ENCODE results near the gene FAT2. TPM values are rescaled to one million over a fixed set of nuclear protein-coding genes. Genes with fewer than 3 reads are reported as not detected.

Gene FAT2
- total and polyA plus RNA-seq, 2 donors (not counting 1 experiment from before 2014, with no cell fraction given), result not detected

DNA sequence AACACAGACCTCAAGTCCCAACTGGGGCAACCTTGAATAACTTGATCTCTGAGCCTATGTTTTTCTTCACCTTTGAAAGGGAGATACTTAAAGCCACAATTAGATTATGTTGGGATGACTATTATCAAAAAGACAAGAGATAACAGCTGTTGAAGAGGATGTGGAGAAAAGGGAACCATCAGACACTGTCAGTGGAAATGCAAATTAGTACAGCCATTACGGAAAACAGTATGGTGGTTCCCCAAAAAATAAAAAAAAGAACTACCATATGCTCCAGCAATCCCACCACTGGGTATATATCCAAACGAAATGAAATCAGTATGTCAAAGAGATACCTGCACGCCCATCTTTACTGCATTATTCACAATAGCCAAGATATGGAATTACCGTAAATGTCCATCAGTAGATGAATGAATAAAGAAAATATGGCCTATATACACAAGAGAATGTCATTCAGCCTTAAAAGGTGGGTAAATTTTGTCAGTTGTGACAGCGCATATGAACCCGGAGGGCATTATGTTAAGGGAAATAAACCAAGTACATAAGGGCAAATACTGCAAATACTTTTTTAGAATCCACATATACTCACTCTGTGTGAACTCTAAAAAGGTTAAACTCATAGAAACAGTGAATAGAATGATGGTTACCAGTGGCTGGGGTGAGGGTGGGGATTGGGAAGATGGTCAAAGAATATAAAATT lies 12.7 kb downstream of the FAT2 start:
- Mint-ChIP-seq H3K4me1 (peaks cover 21% of the 10 kb centered on the region), H3K4me3 (peak overlapping the region; percentile 67), H3K27me3 (no peaks in the 10 kb centered on the region), H3K27ac (peak overlapping the region; percentile 88), H3K9me3 (ENCODE audit: insufficient read depth) (no peaks in the 10 kb centered on the region)
- DNase-seq (peak; percentile 63), ATAC-seq (ENCODE audit: low read depth) (peak; percentile 66)
- H3K4me3 ChIP-seq (ENCODE audit: control extremely low read depth in 1 of 5, extremely low read depth in 1 of 5, insufficient read depth in 1 of 5, low read depth in 2 of 5, low read length in 4 of 5), result peak overlapping the region in 2 of 5 experiments; percentile 24 to 45
- ChIA-PET POLR2A (interaction anchor here (0.6 to 1.3 kb wide), 2 partner anchors 21 to 193 kb away, joined by 3 to 4 read pairs; partner anchors contain the start of gene G3BP1), CTCF (no interaction called here)
- H4K20me1 ChIP-seq (ENCODE audit: control insufficient read depth, insufficient read depth, low read length, poor library complexity, severe bottlenecking), result no peaks in the 10 kb centered on the region
- peak overlapping the region; percentile 48 for H3K9ac ChIP-seq (ENCODE audit: low read length)
- peaks cover 0 to 2% (median 0%) of the 10 kb centered on the region in 3 donors for H3K9me3 ChIP-seq (ENCODE audit: control extremely low read depth in 1 of 3, control insufficient read depth in 2 of 3, insufficient read depth in 1 of 3, low read length in 2 of 3)
- H3K27me3 ChIP-seq (replicated peaks in 1 of 4; ENCODE audit: control extremely low read depth in 1 of 4, control insufficient read depth in 3 of 4, insufficient read depth in 4 of 4, low read length in 3 of 4), result no peaks in the 10 kb centered on the region
- H3K79me2 ChIP-seq (ENCODE audit: control insufficient read depth, insufficient read depth, low read length), result no peaks in the 10 kb centered on the region
- no peak for TF ChIP-seq EZH2 (IDR thresholded peaks at IDR 0.05; ENCODE audit: borderline replicate concordance, insufficient read depth, low read depth, low read length, poor library complexity, severe bottlenecking)
- TF ChIP-seq, protein P1, sequence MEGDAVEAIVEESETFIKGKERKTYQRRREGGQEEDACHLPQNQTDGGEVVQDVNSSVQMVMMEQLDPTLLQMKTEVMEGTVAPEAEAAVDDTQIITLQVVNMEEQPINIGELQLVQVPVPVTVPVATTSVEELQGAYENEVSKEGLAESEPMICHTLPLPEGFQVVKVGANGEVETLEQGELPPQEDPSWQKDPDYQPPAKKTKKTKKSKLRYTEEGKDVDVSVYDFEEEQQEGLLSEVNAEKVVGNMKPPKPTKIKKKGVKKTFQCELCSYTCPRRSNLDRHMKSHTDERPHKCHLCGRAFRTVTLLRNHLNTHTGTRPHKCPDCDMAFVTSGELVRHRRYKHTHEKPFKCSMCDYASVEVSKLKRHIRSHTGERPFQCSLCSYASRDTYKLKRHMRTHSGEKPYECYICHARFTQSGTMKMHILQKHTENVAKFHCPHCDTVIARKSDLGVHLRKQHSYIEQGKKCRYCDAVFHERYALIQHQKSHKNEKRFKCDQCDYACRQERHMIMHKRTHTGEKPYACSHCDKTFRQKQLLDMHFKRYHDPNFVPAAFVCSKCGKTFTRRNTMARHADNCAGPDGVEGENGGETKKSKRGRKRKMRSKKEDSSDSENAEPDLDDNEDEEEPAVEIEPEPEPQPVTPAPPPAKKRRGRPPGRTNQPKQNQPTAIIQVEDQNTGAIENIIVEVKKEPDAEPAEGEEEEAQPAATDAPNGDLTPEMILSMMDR (IDR thresholded peaks at IDR 0.05), result no peak
- H2AFZ ChIP-seq (ENCODE audit: insufficient read depth, low read depth, low read length, poor library complexity, severe bottlenecking), result peak overlapping the region; percentile 70
- H3K4me1 ChIP-seq (ENCODE audit: control insufficient read depth in 2 of 2, insufficient read depth in 2 of 2, low read length in 2 of 2), result peaks cover 24 to 27% of the 10 kb centered on the region in 2 donors
- no peaks in the 10 kb centered on the region for H3K36me3 ChIP-seq (replicated peaks in 1 of 2; ENCODE audit: control extremely low read depth in 1 of 2, control insufficient read depth in 1 of 2, extremely low read depth in 1 of 2, insufficient read depth in 2 of 2, low read length in 1 of 2)
- peak overlapping the region; percentile 74 for H3K4me2 ChIP-seq (replicated peaks; ENCODE audit: low read depth, low read length, poor library complexity, severe bottlenecking)
- H3K27ac ChIP-seq (ENCODE audit: low read length in 2 of 2), result peak overlapping the region; percentile 74 to 86
- WGBS (ENCODE audit: insufficient coverage), result no CpG with 5 or more reads among the region's 6 CpGs
- intact Hi-C loops (cut with micrococcal nuclease), result no loop called here

DNA sequence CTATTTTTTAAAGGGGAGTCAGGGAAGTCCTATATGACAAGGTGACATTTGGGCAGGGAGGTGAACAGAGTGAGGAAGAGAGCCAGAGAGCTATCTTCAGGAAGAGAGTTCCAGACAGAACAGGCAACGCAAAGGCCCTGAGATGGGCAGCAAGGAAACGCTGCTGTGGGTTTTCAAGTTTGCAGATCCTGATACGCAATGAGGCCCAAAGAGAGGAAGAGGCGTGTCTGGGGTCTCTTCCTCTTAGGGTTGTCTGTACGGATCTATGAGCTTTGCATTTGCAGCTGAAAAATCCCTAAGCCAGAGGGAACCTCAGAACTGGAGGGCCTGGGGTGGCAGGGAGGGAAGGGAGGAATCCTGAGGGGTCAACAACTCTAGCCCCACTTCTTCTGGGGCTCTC lies 13.6 kb downstream of the FAT2 start:
- Mint-ChIP-seq H3K4me1 (peaks cover 21% of the 10 kb centered on the region), H3K27ac (peak overlapping the region; percentile 88), H3K9me3 (ENCODE audit: insufficient read depth) (no peaks in the 10 kb centered on the region), H3K27me3 (no peaks in the 10 kb centered on the region), H3K4me3 (peak overlapping the region; percentile 67)
- Histone ChIP-seq H3K9ac (ENCODE audit: low read length) (peak overlapping the region; percentile 48), H3K4me3 (ENCODE audit: control extremely low read depth in 1 of 5, extremely low read depth in 1 of 5, insufficient read depth in 1 of 5, low read depth in 2 of 5, low read length in 4 of 5) (peak overlapping the region in 3 of 5 experiments; percentile 12 to 45 (median 24)), H3K4me1 (ENCODE audit: control insufficient read depth in 2 of 2, insufficient read depth in 2 of 2, low read length in 2 of 2) (peaks cover 24 to 27% of the 10 kb centered on the region in 2 donors), H3K79me2 (ENCODE audit: control insufficient read depth, insufficient read depth, low read length) (no peaks in the 10 kb centered on the region), H3K9me3 (ENCODE audit: control extremely low read depth in 1 of 3, control insufficient read depth in 2 of 3, insufficient read depth in 1 of 3, low read length in 2 of 3) (no peaks in the 10 kb centered on the region), H3K27ac (ENCODE audit: low read length in 2 of 2) (peak overlapping the region; percentile 74 to 86), H3K27me3 (replicated peaks in 1 of 4; ENCODE audit: control extremely low read depth in 1 of 4, control insufficient read depth in 3 of 4, insufficient read depth in 4 of 4, low read length in 3 of 4) (no peaks in the 10 kb centered on the region), H4K20me1 (ENCODE audit: control insufficient read depth, insufficient read depth, low read length, poor library complexity, severe bottlenecking) (no peaks in the 10 kb centered on the region), H2AFZ (ENCODE audit: insufficient read depth, low read depth, low read length, poor library complexity, severe bottlenecking) (peak overlapping the region; percentile 70), H3K36me3 (replicated peaks in 1 of 2; ENCODE audit: control extremely low read depth in 1 of 2, control insufficient read depth in 1 of 2, extremely low read depth in 1 of 2, insufficient read depth in 2 of 2, low read length in 1 of 2) (no peaks in the 10 kb centered on the region), H3K4me2 (replicated peaks; ENCODE audit: low read depth, low read length, poor library complexity, severe bottlenecking) (peak overlapping the region; percentile 74)
- ChIA-PET CTCF (interaction anchor here (0.7 kb wide), 1 partner anchor 18 kb away, joined by 4 read pairs; no protein-coding TSS in a partner anchor), POLR2A (interaction anchor here (1.3 kb wide), 1 partner anchor 20 kb away, joined by 4 read pairs; no protein-coding TSS in a partner anchor)
- 5% methylated on average over 3 of the region's 5 CpGs for whole genome bisulfite sequencing (ENCODE audit: insufficient coverage)
- peak; percentile 69 for ATAC-seq (ENCODE audit: low read depth)
- intact Hi-C loops (cut with micrococcal nuclease), result no loop called here
- DNase-seq, result peak; percentile 64
- TF ChIP-seq, protein P1 (IDR thresholded peaks at IDR 0.05), result no peak
- no peak for TF ChIP-seq EZH2 (IDR thresholded peaks at IDR 0.05; ENCODE audit: borderline replicate concordance, insufficient read depth, low read depth, low read length, poor library complexity, severe bottlenecking)
